D721Med (cell line): Measurements from ENCODE around the gene UNC13A.

Source experiments
- DNase-seq: peaks from one replicate; pipeline ENCODE4 v3.0.0; 2011; ENCODE audit warnings: low spot score; ENCODE audit not compliant: insufficient read length
- FAIRE-seq: peaks from 2 replicates; lab custom pipeline; 2011; peaks lifted over from hg19 to GRCh38; lab: Jason Lieb, UNC
- TF ChIP-seq, protein P1 (sequence below): IDR thresholded peaks from 2 replicates; pipeline ENCODE4 v1.5.1; 2012; ENCODE audit warnings: mild to moderate bottlenecking, control low read depth; ENCODE audit not compliant: insufficient read depth; ENCODE audit errors: missing control alignments

The UNC13A gene

DNA sequence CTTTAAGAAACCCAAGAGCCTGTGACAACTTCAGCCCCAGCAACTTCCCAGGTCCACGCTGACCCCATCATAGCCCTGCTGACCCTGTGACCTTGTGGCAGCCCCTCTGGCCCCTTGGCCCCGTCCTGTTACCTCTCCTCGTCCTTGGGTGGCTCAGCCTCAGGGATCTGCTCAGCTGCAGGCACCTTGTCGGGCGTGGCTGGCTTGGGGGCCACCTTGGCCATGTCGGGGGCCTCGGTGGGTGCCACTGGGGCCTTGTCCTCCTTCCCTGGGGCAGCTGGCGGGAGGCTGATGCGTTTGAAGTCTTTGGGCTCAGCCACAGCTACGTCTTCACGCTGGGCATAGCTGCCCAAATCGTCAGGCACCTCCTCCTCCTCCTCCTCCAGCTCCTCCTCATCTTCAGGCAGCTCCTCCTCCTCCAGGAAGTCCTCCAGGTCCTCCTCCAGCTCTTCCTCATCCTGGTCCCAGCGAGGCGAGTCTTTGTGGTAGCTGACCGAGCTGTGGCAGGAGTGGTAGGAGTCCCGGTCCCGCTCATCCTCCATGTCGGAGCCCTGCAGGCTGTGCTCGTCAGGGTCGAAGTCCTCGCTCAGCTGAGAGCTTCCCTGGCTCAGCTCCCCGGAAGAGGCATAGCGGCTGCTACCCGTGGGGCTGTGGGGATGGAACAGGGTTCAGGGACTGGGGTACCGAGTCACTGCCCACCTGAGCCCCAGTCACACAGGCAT, 32.2 kb downstream of the UNC13A start:
- no peak for DNase-seq
- TF ChIP-seq, protein P1, sequence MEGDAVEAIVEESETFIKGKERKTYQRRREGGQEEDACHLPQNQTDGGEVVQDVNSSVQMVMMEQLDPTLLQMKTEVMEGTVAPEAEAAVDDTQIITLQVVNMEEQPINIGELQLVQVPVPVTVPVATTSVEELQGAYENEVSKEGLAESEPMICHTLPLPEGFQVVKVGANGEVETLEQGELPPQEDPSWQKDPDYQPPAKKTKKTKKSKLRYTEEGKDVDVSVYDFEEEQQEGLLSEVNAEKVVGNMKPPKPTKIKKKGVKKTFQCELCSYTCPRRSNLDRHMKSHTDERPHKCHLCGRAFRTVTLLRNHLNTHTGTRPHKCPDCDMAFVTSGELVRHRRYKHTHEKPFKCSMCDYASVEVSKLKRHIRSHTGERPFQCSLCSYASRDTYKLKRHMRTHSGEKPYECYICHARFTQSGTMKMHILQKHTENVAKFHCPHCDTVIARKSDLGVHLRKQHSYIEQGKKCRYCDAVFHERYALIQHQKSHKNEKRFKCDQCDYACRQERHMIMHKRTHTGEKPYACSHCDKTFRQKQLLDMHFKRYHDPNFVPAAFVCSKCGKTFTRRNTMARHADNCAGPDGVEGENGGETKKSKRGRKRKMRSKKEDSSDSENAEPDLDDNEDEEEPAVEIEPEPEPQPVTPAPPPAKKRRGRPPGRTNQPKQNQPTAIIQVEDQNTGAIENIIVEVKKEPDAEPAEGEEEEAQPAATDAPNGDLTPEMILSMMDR = no peak
- no peak for FAIRE-seq

DNA sequence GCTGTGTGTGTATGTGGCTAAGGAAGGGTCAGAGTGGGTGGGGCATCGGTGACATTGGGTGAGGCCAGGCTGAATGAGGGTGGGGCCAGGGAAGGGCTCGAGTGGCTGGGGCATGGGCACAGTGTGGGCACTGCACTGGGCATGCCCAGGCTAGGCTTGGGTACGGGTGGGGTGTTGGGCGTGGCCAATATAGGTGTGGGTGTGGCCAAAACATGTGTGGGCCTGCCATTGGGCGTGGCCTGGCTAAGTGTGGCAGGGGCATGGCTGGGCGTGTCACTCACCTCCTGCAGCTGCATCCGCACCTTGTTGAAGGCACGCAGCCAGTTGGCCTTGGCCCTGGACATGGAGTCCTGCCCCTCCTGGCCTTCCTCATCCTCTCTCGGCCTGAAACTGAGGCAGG, 33.2 kb downstream of the UNC13A start:
- TF ChIP-seq, protein P1 = no peak
- no peak for DNase-seq
- no peak for FAIRE-seq

DNA sequence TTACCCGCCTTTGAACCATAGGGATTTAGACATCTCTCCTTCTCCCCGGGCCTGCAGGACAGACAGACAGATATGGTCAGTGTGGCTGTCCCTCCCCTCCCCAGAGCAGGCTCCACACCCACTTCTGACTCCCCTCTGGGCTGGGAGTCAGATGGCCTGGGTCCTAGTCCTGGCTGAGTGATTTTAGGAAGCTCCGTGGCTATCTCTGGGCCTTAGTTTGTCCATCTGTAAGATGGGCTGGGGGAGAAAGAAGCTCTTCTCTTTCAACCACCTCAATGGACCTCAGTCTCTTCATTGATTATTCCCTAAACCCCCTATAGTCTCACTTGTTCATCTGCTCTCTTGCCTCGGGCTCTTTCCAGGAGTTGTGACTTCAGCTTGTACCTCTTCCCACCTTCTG, 35.5 kb downstream of the UNC13A start:
- TF ChIP-seq, protein P1 = no peak
- no peak for DNase-seq
- no peak for FAIRE-seq

DNA sequence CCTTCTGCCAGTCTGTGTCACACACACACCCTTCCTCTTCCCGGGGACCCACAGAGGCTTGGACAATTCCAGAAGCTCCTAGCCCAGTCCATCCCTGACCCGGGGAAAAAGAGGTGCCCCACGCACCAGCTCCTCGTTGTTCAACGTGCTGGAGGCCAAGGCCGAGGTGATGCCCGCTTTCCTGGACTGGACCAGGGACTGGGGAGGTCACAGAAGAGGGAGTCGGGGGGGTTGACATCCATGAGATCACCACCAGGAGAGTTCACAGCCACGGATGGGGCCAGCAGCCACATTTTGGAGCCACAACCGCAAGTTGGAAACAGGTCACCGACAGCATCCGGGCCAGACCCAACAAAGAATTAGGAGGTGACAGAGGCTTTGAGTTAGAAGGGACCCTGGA, 39.4 kb downstream of the UNC13A start:
- FAIRE-seq (no peak), DNase-seq (no peak)
- TF ChIP-seq, protein P1 = no peak

DNA sequence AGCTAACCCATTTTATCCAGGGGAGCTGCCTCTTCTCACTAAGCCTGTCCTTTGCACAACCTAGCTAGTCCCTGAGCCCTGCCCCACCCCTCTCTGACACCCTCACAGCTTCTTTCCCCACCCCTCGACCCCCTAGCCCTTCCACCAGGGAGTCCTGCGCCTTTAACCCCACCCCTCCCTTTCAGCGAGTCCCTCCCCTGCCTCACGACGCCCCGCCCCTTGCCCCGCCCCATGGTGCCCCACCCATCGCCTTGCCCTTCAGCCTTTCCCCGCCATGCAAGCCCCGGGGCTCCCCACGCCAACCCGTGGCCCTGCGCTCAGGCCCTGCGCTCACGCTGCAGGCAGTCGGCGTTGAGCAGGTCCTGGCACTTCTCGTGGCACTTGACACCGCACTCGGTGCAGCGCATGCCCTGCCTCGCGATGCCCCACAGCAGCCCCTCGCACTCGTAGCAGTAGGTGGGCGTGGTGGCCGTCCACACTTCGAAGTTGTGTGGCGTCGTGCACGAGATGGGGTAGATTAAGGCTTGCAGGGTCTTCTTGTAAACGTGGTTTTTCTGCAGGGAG, 40.0 kb downstream of the UNC13A start:
- no peak for FAIRE-seq

DNA sequence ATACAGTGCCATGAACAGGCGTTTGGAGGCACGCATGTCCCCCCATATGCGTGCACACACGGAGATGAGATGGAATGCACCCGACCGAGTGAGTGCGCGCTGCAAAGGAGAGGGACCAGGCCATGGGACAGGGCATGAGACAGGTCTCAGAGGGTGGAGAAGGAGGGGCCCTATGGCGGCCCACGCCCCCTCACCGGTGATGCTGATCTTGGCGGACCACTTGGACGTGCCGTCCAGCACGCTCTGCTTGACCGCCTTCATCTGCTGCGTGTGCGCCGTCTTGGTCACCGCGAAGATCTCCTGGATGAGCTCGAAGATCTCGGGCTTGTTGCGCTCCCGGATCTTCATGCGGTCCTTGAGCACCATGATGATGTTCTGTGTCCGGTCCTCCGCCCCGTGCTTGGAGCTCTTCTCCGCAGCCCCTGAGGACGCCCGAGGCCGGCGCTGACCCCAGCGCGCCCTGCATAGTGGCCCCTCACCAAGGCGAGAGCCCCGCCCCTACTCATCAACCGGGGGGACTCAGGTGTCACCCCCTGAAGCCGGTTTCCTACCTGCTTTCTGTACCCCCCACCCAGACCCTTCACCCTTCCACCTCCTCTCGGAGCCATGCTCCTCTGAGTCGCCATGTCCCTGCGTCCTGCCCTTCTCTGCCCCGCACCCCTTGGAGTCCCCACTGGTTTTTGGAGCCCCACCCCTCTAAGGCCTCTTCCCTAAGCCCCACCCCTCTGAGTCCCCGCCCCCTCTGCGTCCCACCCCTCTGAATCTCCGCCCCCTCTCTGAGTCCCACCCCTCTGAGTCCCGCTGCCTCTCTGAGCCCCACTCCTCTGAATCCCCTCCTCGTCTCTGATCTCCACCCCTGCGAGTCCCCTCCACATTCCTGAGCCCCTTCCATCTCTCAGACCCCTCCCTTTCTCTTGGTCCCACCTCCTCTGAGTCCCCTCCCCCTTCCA, 40.8 kb downstream of the UNC13A start:
- FAIRE-seq (no peak), DNase-seq (no peak)
- TF ChIP-seq, protein P1 = no peak

More for the DNA sequence above, 40.0 kb downstream of the UNC13A start:
- TF ChIP-seq, protein P1 = no peak
- DNase-seq = no peak

DNA sequence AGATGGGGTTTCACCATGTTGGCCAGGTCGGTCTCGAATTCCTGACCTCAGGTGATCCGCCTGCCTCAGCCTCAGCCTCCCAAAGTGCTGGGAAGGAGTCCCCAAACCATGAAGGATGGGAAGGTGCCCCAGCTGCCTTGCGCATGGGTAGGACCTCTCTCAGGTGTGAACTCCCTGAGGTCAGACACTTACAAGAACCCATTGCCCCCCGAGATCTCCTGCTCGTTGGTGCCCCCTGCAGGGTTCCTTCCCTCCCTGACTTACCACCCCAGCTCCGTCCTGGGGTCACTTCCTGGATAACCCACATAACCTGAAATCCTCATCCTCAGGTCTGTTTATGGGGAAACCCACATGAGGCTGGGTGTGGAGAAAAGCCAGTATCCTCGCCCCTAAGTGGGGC, 41.7 kb downstream of the UNC13A start:
- FAIRE-seq (no peak), DNase-seq (no peak)
- TF ChIP-seq, protein P1 = peak; percentile 6
